ENCODE measurements around the gene APOBEC3H.

GRCh38 chr22:39081598-39081997 is 15.4 kb upstream of the APOBEC3H start:
- TF ChIP-seq POLR2A (IDR thresholded peaks at IDR 0.05) (no peak), CTCF (IDR thresholded peaks at IDR 0.05) (no peak)
